ENCODE results near the gene PRKCI.

Gene PRKCI

GRCh38 chr3:170346481-170347392, 124.5 kb downstream of the PRKCI start:
- peak; percentile 21 for DNase-seq (ENCODE audit: low read depth)

GRCh38 chr3:170350515-170351413, 128.5 kb downstream of the PRKCI start:
- no peak for DNase-seq (ENCODE audit: low read depth)

- no peak for DNase-seq (ENCODE audit: low read depth)
These were observed 130.7 kb downstream of the PRKCI start for GRCh38 chr3:170352936-170353335.

- DNase-seq (ENCODE audit: low read depth), result no peak
These were observed 131.3 kb downstream of the PRKCI start for GRCh38 chr3:170353485-170353884.

GRCh38 chr3:170354760-170355159, 132.5 kb downstream of the PRKCI start:
- DNase-seq (ENCODE audit: low read depth), result no peak
